Measurements from ENCODE around the gene ILK.

The ILK gene

GRCh38 chr11:6599881-6600390 is 3.6 kb upstream of the ILK start:
- TF ChIP-seq CTCF (IDR thresholded peaks at IDR 0.05; ENCODE audit: low read depth, low read length): no peak
- H3K4me3 ChIP-seq (ENCODE audit: low read depth, low read length): no peak overlapping the region

- no peak for TF ChIP-seq CTCF (IDR thresholded peaks at IDR 0.05; ENCODE audit: low read depth, low read length)
- no peak overlapping the region for H3K4me3 ChIP-seq (ENCODE audit: low read depth, low read length)
Measured at GRCh38 chr11:6601041-6601461, 2.5 kb upstream of the ILK start.

- no peak for TF ChIP-seq CTCF (IDR thresholded peaks at IDR 0.05; ENCODE audit: low read depth, low read length)
- peak overlapping the region; percentile 96 for H3K4me3 ChIP-seq (ENCODE audit: low read depth, low read length)
Measured at GRCh38 chr11:6602096-6602940, 1.3 kb upstream of the ILK start.

GRCh38 chr11:6604081-6604626 is 580 bp downstream of the ILK start:
- TF ChIP-seq CTCF (IDR thresholded peaks at IDR 0.05; ENCODE audit: low read depth, low read length): no peak
- peak overlapping the region; percentile 96 for H3K4me3 ChIP-seq (ENCODE audit: low read depth, low read length)

DNA sequence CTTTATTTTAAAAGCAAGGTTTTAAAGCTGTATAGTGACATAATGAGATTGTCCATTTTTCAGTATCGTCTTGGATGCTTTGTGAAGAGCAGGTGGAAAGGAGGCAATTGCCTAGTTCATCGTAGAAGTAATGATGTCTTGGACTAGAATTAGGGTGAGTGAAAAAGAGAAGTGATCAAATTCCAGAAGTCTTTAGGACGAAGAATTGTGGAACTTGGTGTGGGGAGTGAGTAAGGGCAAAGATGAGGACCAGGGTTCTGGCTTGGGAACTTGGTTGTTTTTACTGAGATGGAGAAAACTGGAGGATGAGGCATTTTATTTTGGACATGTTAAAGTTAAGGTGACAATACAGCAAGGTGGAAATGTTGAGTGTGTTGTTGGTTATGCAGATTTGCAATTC is 1.2 kb downstream of the ILK start:
- H3K4me3 ChIP-seq (ENCODE audit: low read depth, low read length): peak overlapping the region; percentile 96
- no peak for TF ChIP-seq CTCF (IDR thresholded peaks at IDR 0.05; ENCODE audit: low read depth, low read length)

DNA sequence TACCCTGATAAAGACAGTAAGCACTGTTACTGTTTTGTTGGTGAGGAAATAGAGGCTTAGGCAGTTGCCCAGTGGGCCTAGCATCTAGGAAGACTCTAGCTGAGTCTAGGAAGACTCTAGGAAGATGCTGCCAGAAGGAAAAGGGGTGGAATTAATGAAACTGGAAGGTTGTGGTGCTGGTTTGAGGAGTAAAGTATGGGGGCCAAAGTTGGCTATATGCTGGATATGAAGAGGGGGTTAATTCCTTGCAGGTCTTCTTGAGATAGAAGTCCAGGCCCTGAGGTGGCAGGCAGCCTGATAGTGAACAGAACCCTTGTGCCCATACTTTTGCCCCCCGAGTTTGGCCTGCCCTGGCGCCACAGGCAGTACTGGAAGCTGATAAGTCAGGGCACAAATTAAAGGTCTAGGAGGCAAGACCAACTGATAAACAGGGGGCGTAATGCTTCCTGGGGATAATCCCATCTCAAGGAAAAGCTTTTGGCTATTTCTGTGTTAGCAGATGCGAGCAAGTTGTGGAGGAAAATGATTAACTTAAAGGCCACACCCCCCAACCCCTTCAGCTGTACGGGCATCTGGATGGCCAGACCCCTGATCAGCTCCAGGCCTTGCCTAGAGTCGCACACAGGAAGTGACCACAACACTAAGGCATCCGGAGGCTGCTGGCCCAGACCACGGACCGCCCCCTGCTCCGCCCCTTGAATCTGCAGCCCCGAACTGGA is 3.1 kb downstream of the ILK start:
- TF ChIP-seq CTCF (IDR thresholded peaks at IDR 0.05; ENCODE audit: low read depth, low read length): no peak

More for the DNA sequence above, 3.1 kb downstream of the ILK start:
- peak overlapping the region; percentile 96 for H3K4me3 ChIP-seq (ENCODE audit: low read depth, low read length)

All from WI38 (cell line).